Stimulated activated naive CD8-positive, alpha-beta T cell treated with anti-CD3 and anti-CD28 coated beads, Interleukin-15, Interleukin-2, amounts not matched to agents 100 U/mL and 50 U/mL, for 24 hours (primary cell): Measurements from ENCODE around the gene SLF2.
"Not testable (repeated sequence)": the region's sequence is repeated elsewhere in the genome, so short reads cannot be mapped to it uniquely, and the experiment has no call there.

Experiments
- ATAC-seq: fragments of 150-1000 bp; cut with Tn5 transposase; one replicate; pipeline ENCODE4 v1.10.0; 2021
- DNase-seq: peaks from one replicate; pipeline ENCODE4 v3.0.0; 2021

Gene SLF2

GRCh38 chr10:100879741-100880360 lies 32.9 kb upstream of the SLF2 start:
- ATAC-seq (no peak), DNase-seq (no peak)

GRCh38 chr10:100881556-100882213 lies 31.1 kb upstream of the SLF2 start:
- ATAC-seq (no peak), DNase-seq (no peak)

GRCh38 chr10:100882252-100882651 lies 30.5 kb upstream of the SLF2 start:
- DNase-seq = no peak
- no peak for ATAC-seq

- ATAC-seq (no peak), DNase-seq (no peak)
Observed at GRCh38 chr10:100882671-100883311, 30.0 kb upstream of the SLF2 start.

GRCh38 chr10:100883312-100883821 lies 29.4 kb upstream of the SLF2 start:
- no peak for ATAC-seq
- no peak for DNase-seq

- DNase-seq, ATAC-seq: not testable (repeated sequence)
Observed at GRCh38 chr10:100885611-100886010, 27.2 kb upstream of the SLF2 start.

GRCh38 chr10:100886091-100886490 lies 26.7 kb upstream of the SLF2 start:
- ATAC-seq (no peak), DNase-seq (no peak)

- DNase-seq (no peak), ATAC-seq (no peak)
Observed at GRCh38 chr10:100886521-100886920, 26.2 kb upstream of the SLF2 start.

- ATAC-seq = no peak
- no peak for DNase-seq
Observed at GRCh38 chr10:100886963-100887362, 25.8 kb upstream of the SLF2 start.

GRCh38 chr10:100887761-100888296 lies 24.9 kb upstream of the SLF2 start:
- DNase-seq (no peak), ATAC-seq (no peak)

GRCh38 chr10:100888957-100889356 lies 23.8 kb upstream of the SLF2 start:
- ATAC-seq (no peak), DNase-seq (no peak)

GRCh38 chr10:100889546-100889945 lies 23.2 kb upstream of the SLF2 start:
- no peak for DNase-seq
- no peak for ATAC-seq

GRCh38 chr10:100890141-100890672 lies 22.6 kb upstream of the SLF2 start:
- no peak for DNase-seq
- ATAC-seq = no peak

- ATAC-seq = no peak
- no peak for DNase-seq
Observed at GRCh38 chr10:100890673-100891317, 22.0 kb upstream of the SLF2 start.

- no peak for ATAC-seq
- DNase-seq = no peak
Observed at GRCh38 chr10:100894033-100894432, 18.7 kb upstream of the SLF2 start.

GRCh38 chr10:100894589-100895294 lies 18.0 kb upstream of the SLF2 start:
- no peak for ATAC-seq

GRCh38 chr10:100895346-100895745 lies 17.4 kb upstream of the SLF2 start:
- no peak for ATAC-seq

More at GRCh38 chr10:100894589-100895294, 18.0 kb upstream of the SLF2 start:
- DNase-seq = no peak

GRCh38 chr10:100895896-100896295 lies 16.9 kb upstream of the SLF2 start:
- no peak for DNase-seq

More at GRCh38 chr10:100895346-100895745, 17.4 kb upstream of the SLF2 start:
- DNase-seq = no peak

GRCh38 chr10:100896876-100897461 lies 15.8 kb upstream of the SLF2 start:
- no peak for ATAC-seq
- DNase-seq = no peak

More at GRCh38 chr10:100895896-100896295, 16.9 kb upstream of the SLF2 start:
- no peak for ATAC-seq

GRCh38 chr10:100897976-100898375 lies 14.8 kb upstream of the SLF2 start:
- DNase-seq = no peak
- no peak for ATAC-seq

GRCh38 chr10:100899171-100899570 lies 13.6 kb upstream of the SLF2 start:
- ATAC-seq (no peak), DNase-seq (no peak)
